HG03558 (cell line): ENCODE results near the gene SOST.

Source experiments
- ATAC-seq: cut with Tn5 transposase; IDR thresholded peaks from one replicate; pipeline ENCODE4 v1.9.1; 2021; ENCODE audit warnings: moderate number of reproducible peaks; ENCODE audit not compliant: unreplicated experiment; ENCODE audit errors: extremely low read depth

The SOST gene

GRCh38 chr17:43778337-43779144 is 19.9 kb upstream of the SOST start, which contains the start of gene DUSP3:
Gene DUSP3, minus strand, starts transcription at chr17:43778977. Its CDS starts 53 bp downstream, at chr17:43778924.
- ATAC-seq, result no peak

DNA sequence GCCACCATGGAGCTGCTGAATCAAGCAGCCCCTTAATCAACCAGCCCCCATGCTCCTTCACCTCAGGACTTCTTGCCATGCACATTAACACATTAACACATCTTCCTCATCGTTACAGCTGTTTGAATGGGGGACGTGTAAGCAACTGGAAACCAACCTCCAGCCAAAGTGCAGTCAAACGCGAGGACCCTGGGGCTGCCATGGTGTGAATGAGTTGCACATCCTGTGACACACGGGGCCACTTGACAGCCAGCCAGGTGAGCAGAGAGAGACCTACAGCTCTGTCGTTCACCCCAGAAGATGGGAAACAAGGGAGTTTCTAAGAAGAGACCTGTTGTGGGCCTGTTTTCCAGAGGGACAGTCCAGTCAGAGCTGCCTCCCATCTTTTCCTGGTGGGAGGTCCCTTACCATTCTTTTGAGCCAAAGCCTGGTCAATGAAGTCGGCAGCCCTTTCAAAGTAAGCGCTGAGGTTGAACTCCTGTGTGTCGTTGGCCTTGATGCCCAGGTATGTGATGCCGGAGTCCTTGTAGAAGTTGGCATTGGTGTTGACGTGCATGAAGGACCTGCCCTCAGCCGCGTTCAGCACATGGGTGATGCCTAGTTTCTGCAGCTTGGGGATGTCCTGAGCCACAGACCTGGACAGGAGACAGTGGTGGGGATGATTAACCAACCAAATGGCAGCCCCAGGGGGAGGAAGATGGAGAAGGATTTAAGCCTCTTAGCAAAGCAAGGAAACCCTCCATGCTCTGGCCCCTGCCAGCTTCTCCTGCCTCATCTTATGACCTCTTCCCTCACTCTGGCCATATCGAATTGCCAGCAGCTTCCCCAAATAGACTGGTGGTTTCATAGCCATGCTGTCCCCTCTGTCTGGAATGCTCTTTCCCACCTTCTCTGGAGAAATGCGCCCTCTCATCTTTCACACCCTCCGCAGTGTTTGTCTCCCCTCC is 16.0 kb upstream of the SOST start:
- ATAC-seq, result no peak

DNA sequence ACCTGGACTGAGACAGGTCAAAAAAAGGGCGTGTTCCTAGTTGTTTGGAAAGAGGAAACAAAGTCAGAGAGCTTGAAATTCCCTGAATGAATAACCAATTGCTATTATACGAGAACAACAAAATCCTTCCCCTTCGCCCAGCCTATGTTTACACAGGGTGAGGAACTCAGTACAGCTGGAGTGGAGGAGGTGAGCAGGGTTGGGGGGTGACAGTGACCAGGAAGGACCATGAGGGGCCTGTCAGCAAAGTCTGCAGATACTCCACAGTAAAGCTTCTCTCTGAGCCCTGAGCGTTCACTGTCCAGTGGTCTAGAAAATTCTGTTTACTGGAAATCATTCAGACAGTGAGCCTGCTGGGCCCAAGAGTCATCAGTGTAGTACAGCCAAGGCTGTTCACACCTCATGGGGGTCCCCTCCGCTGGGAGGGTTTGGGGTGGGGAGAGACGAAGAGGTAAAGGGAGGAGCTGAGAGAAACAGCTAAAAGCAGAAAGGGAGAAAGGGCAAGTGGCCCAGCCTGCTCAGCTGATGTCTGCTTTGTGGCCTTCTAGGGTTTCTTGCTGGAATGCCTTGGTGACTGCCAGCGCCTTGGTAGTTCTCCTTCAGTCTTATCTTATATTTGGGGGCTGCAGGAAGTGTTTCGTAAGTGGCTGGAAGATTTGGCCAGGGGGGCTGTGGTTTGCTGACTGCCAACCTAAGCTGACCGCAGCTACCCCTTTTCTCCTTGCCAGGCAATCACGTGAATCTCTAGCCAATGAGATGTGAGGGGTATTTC is 14.5 kb upstream of the SOST start:
- ATAC-seq, result no peak

DNA sequence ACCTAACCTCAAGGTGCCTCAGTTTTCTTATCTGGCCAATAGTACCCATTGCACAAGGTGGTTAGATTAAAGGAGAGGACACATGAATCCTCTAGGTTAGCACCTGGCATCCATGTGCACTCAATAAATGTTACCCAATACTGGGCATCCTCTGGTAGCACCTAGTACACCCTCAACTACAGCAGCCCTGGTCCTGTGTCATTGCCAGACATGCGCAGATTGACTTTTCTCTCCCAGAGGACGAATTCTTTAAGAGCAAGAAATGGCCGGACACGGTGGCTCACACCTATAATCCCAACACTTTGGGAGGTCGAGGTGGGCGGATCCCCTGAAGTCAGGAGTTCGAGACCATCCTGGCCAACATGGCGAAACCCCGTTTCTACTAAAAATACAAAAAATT is 12.9 kb upstream of the SOST start:
- ATAC-seq, result no peak

DNA sequence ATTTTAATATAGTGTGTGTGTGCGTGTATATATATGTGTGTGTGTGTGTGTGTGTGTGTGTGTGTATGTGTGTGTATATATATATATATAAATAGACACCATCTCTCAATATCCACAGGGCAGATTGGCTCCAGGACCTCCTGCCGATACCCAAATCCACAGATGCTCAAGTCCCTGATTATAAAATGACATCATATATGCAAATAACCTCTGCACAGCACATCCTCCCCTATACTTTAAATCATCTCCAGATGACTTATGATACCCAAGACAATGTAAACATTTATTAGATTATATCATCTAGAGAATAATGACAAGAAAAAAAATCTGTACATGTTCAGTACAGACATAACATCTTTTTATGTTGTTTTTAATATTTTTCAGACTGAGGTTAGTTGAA is 12.4 kb upstream of the SOST start:
- ATAC-seq, result no peak

DNA sequence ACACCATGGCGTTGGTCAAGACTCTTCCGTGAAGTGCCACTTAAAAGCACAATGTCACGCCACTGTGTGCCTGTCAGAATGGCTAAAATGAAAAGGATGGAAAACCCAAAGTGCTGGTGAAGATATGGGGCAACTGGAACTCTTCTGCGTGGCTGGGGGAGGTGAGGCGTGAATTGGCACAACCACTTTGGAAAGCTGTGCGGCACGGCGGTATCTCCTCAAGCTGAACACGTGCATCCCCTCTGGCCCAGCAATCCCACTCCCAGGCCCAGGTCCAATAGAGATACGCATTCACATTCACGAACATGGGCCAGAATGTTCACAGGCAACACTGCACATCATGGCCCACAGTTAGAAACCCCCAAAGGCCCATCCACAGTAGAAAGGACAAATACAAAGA is 11.3 kb upstream of the SOST start:
- no peak for ATAC-seq

- ATAC-seq, result no peak
Measured at GRCh38 chr17:43769426-43769825, 10.8 kb upstream of the SOST start.

DNA sequence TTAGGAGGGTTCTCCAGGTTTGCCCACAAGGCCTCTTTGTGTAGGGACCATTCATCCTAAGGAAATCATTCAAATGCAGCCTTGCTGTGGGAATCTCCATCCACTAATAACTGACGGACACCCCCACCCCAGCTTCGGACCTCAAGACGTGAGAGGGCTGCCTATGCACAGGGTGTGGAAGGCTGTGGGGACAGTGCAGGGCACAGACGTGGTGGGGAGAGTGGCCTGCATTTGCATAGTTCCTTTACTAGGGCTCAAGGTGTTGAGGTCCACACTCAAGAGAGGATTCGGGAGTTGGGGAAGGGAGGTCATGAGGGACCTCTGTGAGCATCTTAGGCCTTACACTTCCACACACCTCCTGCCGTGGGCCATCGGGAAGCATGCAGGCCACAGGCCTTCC is 10.4 kb upstream of the SOST start:
- no peak for ATAC-seq

DNA sequence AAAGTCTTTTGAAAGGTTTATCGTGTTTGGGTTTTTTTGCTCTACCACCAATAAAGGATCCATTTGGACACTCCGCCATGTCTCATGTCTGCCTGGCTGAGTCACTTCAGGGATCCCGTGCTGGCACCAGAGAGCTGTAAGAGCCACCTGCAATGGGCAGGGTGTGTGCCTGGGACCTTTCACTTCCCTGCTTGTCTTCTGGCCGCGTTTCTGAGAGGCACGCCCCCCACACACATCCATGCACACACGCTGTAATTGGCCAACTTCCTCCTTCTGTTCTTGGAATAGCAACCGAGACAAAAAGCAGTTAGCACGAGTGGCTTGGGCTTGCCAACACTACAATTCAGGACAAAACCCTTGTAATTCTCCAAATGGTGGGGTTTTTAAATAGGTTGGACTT is 9.8 kb upstream of the SOST start:
- ATAC-seq, result no peak

DNA sequence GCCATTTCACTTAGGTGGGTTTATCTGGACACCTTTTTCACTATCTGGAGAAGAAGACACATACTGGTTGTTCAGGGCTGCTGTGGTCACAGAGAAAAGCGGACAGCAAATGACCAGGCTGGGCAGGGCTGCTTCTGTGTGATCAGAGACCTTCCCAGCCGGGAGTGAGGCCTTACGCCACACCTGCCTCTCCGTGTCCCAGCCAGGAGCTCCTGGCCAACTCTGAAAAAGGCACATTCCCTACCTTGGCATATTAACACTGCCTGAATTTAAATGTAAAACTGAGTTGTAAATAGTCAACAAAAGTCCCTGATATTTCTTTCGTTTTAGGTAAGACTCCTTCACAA is 9.1 kb upstream of the SOST start:
- ATAC-seq, result no peak

GRCh38 chr17:43767053-43767712 is 8.6 kb upstream of the SOST start:
- no peak for ATAC-seq

DNA sequence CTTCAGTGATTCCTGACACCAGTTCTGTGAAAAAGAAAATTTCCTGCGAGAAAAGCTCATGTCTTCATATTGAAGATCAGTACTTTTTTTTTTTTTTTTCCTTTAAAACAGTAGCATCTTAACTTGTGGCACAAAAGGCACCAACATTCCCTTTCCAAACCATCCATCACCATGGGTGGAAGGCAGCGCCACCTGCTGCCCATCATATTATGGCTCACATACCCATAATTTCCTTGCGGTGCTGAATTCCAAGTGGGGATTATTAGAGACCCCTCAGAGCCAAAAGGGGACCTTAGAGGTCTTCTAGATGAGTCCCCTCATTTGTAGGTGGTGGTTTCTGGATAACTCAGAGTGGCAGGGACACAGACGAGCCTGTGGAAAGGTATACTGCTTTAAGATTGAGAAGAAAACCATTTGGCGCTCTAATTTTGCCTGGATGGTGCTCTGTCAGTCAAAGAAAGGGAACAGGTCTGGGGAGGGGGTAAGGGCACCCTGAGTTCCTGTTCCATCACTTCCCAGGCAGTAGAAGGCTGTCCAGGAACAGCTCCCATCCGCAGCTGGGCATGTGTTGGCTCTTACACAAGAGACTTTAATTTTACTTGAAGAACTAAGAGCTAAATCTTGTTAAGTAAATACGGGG is 7.9 kb upstream of the SOST start:
- ATAC-seq, result no peak

- ATAC-seq, result no peak
Measured at GRCh38 chr17:43760254-43760852, 1.8 kb upstream of the SOST start.

- ATAC-seq, result no peak
Measured at GRCh38 chr17:43759836-43760235, 1.2 kb upstream of the SOST start.

GRCh38 chr17:43758086-43758485 is 505 bp downstream of the SOST start:
- ATAC-seq, result no peak

GRCh38 chr17:43757171-43757660 is 1.4 kb downstream of the SOST start:
- no peak for ATAC-seq

DNA sequence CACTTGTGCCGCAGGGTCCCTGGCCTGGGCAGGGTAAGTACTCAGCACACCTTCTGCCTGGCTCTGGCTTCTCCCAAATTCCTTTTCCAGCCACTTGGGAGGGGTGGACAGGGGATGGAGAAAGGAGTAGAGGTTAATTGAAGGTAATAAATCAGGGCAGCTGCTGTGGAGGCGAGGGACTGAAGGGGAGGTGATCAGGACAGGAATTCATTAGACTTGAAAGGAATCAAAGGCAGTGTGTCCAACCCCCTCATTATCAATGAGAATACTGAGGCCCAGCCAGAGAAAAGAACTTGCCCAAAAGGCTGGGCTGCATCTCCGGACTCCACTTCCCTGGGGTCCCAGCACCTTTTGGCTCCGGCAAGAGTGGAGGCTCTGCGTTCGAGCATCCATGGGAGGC is 2.4 kb downstream of the SOST start:
- no peak for ATAC-seq

- no peak for ATAC-seq
Measured at GRCh38 chr17:43755389-43755875, 3.2 kb downstream of the SOST start.

- no peak for ATAC-seq
Measured at GRCh38 chr17:43754947-43755346, 3.6 kb downstream of the SOST start.
